Subcutaneous adipose tissue (tissue), 4 donors: ENCODE measurements around the gene MYMK. TPM values are rescaled to one million over a fixed set of nuclear protein-coding genes. Genes with fewer than 3 reads are reported as not detected.

Source experiments
- CTCF ChIP-seq: fragments of 450-650 bp; IDR thresholded peaks from one replicate; pipeline ENCODE4 v1.5.1; 2016; ENCODE audit warnings: low read depth, mild to moderate bottlenecking, control low read depth, antibody characterized with exemption, moderate library complexity
- total RNA-seq, 4 donors: library from RNA; depleted of rRNA; stranded (reverse); fragments of >200 nt; gene quantifications; one replicate each; pipeline ENCODE4 v1.1.0, GENCODE V29; 2016

Gene MYMK
- total RNA-seq, 4 donors from 2014 or later, result not detected

DNA sequence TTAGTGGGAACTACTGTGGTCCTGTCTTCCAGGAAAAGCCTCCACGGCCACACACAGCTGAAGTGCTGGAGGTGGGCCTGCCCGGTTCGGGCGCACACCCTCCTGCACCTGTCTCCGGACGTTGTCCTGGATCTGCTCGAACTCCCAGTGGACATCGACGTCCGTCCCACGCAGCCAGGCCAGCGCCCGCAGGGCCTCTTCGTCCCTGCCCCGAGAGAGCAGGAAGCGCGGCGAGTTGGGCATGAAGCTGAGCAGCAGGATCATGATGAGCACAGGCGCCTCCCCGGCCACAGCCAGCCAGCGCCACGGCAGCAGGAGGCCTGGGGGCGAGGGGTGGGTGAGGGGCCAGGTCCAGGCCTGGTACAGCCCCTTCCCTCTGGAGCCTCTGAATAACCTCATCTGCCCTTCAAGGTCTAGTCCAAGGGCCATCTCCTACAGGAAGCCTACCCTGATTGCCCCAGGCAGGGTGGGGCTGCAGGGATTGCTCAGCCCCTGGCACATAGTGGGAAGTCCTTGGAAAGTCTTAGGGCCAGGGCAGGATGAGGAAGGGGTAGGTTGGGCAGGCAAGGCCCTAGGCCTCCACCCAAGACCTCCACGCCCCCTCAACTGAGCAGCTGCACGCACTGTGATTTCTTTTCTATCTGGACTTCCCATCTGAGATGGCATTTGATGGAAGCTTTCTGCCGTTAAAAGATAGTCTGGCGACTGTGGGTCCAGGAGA, 49.3 kb downstream of the MYMK start:
- TF ChIP-seq CTCF, result no peak

DNA sequence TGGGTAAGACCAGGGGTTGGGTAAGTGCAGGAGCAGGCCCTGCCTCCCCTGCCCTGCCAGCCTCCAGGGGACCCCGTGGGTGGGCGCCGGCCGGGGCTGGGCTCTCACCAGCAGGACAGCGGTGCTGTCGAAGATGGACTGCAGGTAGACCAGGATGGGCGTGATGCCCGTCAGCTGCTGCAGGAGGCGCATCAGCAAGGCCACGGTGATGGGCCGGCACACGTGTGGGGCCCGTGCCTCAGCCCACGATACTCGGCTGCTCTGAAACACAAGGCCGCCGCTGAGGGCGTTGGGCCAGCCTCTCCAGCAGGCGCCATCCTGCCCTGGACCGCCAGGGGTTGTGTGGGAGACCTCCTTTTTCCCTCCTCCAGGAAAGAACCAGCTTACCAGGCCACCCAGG, 49.9 kb downstream of the MYMK start:
- no peak for TF ChIP-seq CTCF

DNA sequence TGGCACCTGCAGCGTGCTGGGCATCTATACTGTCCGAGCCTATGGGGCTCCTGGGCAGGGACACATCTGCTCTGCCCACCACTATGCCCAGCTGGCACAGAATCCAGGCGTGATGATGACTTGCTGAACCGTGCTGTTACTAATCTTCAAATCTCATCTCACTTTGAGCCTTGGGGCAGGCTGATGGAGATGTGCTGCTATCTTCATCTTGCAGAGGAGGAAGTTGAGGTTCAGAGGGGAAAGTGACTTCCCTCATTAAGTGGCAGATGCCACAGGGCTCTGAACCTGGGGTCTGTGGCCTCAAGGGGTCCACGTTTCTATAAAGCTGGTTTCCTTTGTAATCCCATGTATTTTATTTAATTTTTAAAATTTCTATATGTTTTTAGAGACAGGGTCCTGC, 50.5 kb downstream of the MYMK start:
- TF ChIP-seq CTCF, result no peak

DNA sequence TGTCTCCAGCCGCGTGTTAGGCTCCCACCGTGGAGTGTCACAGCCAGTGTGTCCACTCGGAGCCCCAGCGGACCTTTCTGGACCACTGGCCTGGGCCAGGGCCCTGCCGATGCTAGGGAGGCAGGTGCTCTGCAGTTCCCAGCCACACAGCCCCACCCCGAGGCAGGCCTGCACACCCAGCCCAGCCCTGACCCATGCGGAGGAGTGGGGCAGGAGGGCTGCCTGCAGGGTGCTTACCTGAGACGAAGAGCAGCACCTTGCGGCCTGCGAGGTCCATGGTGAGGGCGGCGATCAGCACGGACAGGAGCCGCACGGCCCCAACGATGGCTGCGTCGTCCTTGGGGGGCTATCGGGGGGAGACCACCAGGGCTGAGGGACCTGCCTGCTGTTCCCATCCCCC, 51.0 kb downstream of the MYMK start:
- no peak for TF ChIP-seq CTCF

- TF ChIP-seq CTCF, result no peak
Measured at GRCh38 chr9:133472753-133473378, 51.9 kb downstream of the MYMK start.

DNA sequence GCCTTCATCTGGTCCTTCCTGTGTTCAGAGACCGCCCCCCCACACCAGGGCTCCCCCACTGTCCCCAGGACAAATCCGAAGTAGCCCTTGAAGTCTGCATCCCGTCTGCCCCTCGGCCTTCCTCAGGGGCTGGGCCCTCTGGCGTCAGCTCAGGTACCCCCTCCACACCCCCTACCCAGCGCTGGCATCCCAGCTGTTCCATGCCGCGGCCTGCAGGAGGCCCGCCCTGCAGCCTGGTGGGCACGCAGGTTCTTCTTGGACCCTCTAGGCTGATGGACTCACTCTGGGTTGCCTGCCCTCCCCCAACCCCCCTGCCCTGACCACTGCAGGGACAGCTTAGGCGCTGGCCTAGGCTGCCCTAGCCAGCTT, 52.5 kb downstream of the MYMK start:
- no peak for TF ChIP-seq CTCF

DNA sequence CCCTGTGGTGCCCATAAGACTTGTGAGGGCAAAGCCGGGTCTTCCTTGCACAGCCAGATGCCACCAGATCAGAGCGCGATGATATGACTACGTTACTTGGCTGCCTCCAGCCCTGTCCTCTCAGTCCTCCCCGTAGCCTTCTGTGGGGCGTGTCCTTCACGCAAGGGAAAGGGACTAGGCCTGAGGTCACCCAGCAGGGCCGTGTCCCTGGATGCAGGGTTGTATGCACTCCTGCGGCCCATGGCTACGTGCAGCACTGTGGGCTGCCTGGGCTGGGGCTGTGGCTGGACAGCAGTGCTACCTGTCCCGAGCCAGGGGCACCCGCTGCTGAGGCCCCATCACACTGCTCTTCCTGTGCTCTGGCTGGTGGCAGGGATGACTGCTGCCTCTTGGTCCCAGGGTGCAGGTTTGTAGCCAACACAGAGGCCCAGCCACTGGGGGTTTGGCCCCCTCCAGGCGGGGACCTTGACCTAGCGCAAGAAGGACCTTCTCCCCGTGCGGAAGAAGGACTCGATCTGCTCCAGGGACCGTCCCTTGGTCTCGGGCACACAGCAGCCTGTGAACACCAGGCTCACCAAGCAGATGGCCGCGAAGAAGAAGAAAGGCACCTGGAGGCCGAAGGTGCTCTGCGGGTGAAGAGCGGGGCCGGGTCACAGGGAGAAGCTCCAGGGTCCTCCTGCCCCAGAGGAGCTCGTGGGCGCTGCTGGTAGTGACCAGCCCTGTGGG, 53.0 kb downstream of the MYMK start:
- TF ChIP-seq CTCF, result no peak
